GM12878 (cell line): ENCODE measurements around the gene ARL6IP5. TPM values are rescaled to one million over a fixed set of nuclear protein-coding genes. Genes with fewer than 3 reads are reported as not detected.

Experiments
- BRCA1 ChIP-seq: IDR thresholded peaks from 2 replicates; pipeline ENCODE4 v1.6.1; 2011; ENCODE audit warnings: low read depth, low read length, improper control_type of control experiment
- ETV6 ChIP-seq, 2 experiments: fragments of 450-650 bp in 1 of 2; IDR thresholded peaks in 1 of 2; conservative IDR thresholded peaks in 1 of 2; 2 replicates each; pipeline ENCODE4 v1.6.1; 2014; ENCODE audit warnings: antibody characterized with exemption in 1 of 2, borderline replicate concordance in 1 of 2, low read depth in 1 of 2, mild to moderate bottlenecking in 1 of 2, moderate library complexity in 1 of 2
- IRF4 ChIP-seq: IDR thresholded peaks from 2 replicates; pipeline ENCODE4 v1.6.1; 2011; ENCODE audit warnings: low read depth, low read length
- KAT2A ChIP-seq: conservative IDR thresholded peaks from 2 replicates; pipeline ENCODE4 v1.6.1; 2011; ENCODE audit warnings: low read depth, low read length; ENCODE audit not compliant: control insufficient read depth
- MYC ChIP-seq: IDR thresholded peaks from 2 replicates; pipeline ENCODE4 v1.6.1; 2011; ENCODE audit warnings: mild to moderate bottlenecking, low read length, moderate library complexity, inconsistent platforms; ENCODE audit not compliant: insufficient read depth, insufficient replicate concordance, insufficient read length, severe bottlenecking
- RFX5 ChIP-seq: IDR thresholded peaks from 2 replicates; pipeline ENCODE4 v1.6.1; 2011; ENCODE audit warnings: low read depth, low read length, improper control_type of control experiment
- SIX5 ChIP-seq: IDR thresholded peaks from 2 replicates; pipeline ENCODE4 v1.6.1; 2011; ENCODE audit warnings: mild to moderate bottlenecking, low read depth, low read length, moderate library complexity; ENCODE audit not compliant: severe bottlenecking
- SREBF2 ChIP-seq: IDR thresholded peaks from 2 replicates; pipeline ENCODE4 v1.6.1; 2012; ENCODE audit warnings: mild to moderate bottlenecking, low read length
- TCF12 ChIP-seq: IDR thresholded peaks from 2 replicates; pipeline ENCODE4 v1.6.1; 2011; ENCODE audit warnings: low read depth, mild to moderate bottlenecking, low read length
- TCF3 ChIP-seq: IDR thresholded peaks from 2 replicates; pipeline ENCODE4 v1.6.1; 2012; ENCODE audit warnings: low read depth, mild to moderate bottlenecking, low read length, borderline replicate concordance; ENCODE audit not compliant: insufficient read depth
- polyA plus RNA-seq, 11 experiments: library from polyadenylated mRNA; depleted of rRNA in 4 of 11; unstranded in 6 of 11; stranded (reverse) in 5 of 11; fragments of >200 nt; fragmentation: Nextera tagmentation in 4 of 11; fragmentation: Illumina TruSeq in 1 of 11; extraction: Ambion mirVana in 4 of 11; extraction: Trizol in 1 of 11; gene quantifications; 1 replicate in 1 of 11; 2 replicates in 10 of 11; pipeline versions ENCODE4 v1.2.1 to v1.2.3, GENCODE V29; 2011 to 2016; ENCODE audit warnings: inconsistent platforms in 2 of 11, missing spikeins in 2 of 11, low read depth in 1 of 11
- total RNA-seq, 4 experiments: library from RNA; depleted of rRNA in 3 of 4; stranded (reverse); fragments of >200 nt in 3 of 4; fragmentation: Illumina TruSeq in 1 of 4; extraction: Trizol in 1 of 4; gene quantifications; 2 replicates each; pipeline versions ENCODE4 v1.2.1 to v1.2.3, GENCODE V29; 2013 to 2021
- TF ChIP-seq, protein P1 (sequence below): fragments of 450-650 bp; formaldehyde crosslinking; IDR thresholded peaks from 2 replicates; pipeline ENCODE4 v1.4.0; 2022; ENCODE audit warnings: mild to moderate bottlenecking, moderate library complexity
- TF ChIP-seq, protein P2 (sequence below): fragments of 450-650 bp; formaldehyde crosslinking; IDR thresholded peaks from 2 replicates; pipeline ENCODE4 v1.4.0; 2020; ENCODE audit warnings: mild to moderate bottlenecking, moderate library complexity
- TF ChIP-seq, protein P3 (sequence below): IDR thresholded peaks from 2 replicates; pipeline ENCODE4 v1.6.1; 2012; ENCODE audit warnings: low read length, inconsistent platforms
- TF ChIP-seq, protein P4 (sequence below): IDR thresholded peaks from 2 replicates; pipeline ENCODE4 v1.6.1; 2012; ENCODE audit warnings: low read depth, low read length, improper control_type of control experiment
- TF ChIP-seq, protein P5 (sequence below): fragments of 450-650 bp; IDR thresholded peaks from 2 replicates; pipeline ENCODE4 v1.6.1; 2017; ENCODE audit warnings: mild to moderate bottlenecking, low read depth, inconsistent platforms; ENCODE audit not compliant: poor library complexity, severe bottlenecking
- TF ChIP-seq, protein P6 (sequence below): fragments of 450-650 bp; IDR thresholded peaks from 2 replicates; pipeline ENCODE4 v1.6.1; 2016; ENCODE audit warnings: mild to moderate bottlenecking

The ARL6IP5 gene
- total and polyA plus RNA-seq, 10 of the 15 experiments (the other 5 are each of a cell fraction or from before 2014, with no cell fraction given): 78.2 to 310 (median 148) TPM

DNA sequence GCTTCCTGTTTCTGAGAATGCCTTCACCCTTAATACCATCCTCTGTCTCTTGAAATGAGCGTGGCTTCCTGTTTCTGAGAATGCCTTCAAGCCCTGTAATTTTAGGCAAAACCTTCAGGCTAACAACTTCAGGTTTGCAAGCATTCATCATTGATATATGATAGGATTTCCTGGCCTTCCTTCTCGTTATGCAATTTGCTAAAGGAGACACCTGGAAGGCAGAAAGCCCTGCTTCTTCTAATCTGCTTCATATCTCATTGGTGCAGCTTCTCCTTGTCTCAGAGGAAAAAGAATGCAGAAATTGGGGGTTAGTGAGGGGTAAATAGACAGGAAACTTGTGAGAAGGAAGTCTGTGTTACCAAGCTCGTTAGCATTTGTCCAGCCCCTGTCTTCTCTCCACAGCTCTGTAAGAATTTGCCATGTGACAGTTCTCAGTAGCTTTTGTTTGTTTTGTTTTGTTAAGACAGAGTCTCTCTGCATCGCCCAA lies 7.3 kb downstream of the ARL6IP5 start (continued):
- TF ChIP-seq, protein P1, sequence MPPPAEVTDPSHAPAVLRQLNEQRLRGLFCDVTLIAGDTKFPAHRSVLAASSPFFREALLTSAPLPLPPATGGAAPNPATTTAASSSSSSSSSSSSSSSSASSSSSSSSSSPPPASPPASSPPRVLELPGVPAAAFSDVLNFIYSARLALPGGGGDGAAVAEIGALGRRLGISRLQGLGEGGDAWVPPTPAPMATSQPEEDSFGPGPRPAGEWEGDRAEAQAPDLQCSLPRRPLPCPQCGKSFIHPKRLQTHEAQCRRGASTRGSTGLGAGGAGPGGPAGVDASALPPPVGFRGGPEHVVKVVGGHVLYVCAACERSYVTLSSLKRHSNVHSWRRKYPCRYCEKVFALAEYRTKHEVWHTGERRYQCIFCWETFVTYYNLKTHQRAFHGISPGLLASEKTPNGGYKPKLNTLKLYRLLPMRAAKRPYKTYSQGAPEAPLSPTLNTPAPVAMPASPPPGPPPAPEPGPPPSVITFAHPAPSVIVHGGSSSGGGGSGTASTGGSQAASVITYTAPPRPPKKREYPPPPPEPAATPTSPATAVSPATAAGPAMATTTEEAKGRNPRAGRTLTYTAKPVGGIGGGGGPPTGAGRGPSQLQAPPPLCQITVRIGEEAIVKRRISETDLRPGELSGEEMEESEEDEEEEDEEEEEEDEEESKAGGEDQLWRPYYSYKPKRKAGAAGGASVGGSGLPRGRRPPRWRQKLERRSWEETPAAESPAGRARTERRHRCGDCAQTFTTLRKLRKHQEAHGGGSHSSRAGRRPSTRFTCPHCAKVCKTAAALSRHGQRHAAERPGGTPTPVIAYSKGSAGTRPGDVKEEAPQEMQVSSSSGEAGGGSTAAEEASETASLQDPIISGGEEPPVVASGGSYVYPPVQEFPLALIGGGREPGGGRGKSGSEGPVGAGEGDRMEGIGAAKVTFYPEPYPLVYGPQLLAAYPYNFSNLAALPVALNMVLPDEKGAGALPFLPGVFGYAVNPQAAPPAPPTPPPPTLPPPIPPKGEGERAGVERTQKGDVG (CRISPR knock-in tag): no peak
- TF ChIP-seq, protein P2, sequence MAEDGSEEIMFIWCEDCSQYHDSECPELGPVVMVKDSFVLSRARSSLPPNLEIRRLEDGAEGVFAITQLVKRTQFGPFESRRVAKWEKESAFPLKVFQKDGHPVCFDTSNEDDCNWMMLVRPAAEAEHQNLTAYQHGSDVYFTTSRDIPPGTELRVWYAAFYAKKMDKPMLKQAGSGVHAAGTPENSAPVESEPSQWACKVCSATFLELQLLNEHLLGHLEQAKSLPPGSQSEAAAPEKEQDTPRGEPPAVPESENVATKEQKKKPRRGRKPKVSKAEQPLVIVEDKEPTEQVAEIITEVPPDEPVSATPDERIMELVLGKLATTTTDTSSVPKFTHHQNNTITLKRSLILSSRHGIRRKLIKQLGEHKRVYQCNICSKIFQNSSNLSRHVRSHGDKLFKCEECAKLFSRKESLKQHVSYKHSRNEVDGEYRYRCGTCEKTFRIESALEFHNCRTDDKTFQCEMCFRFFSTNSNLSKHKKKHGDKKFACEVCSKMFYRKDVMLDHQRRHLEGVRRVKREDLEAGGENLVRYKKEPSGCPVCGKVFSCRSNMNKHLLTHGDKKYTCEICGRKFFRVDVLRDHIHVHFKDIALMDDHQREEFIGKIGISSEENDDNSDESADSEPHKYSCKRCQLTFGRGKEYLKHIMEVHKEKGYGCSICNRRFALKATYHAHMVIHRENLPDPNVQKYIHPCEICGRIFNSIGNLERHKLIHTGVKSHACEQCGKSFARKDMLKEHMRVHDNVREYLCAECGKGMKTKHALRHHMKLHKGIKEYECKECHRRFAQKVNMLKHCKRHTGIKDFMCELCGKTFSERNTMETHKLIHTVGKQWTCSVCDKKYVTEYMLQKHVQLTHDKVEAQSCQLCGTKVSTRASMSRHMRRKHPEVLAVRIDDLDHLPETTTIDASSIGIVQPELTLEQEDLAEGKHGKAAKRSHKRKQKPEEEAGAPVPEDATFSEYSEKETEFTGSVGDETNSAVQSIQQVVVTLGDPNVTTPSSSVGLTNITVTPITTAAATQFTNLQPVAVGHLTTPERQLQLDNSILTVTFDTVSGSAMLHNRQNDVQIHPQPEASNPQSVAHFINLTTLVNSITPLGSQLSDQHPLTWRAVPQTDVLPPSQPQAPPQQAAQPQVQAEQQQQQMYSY: no peak
- TF ChIP-seq, protein P3, sequence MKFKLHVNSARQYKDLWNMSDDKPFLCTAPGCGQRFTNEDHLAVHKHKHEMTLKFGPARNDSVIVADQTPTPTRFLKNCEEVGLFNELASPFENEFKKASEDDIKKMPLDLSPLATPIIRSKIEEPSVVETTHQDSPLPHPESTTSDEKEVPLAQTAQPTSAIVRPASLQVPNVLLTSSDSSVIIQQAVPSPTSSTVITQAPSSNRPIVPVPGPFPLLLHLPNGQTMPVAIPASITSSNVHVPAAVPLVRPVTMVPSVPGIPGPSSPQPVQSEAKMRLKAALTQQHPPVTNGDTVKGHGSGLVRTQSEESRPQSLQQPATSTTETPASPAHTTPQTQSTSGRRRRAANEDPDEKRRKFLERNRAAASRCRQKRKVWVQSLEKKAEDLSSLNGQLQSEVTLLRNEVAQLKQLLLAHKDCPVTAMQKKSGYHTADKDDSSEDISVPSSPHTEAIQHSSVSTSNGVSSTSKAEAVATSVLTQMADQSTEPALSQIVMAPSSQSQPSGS: 0 out of 2 replicates have a peak, but pooled peaks have one; percentile 62
- no peak for TF ChIP-seq TCF12
- TF ChIP-seq, protein P4, sequence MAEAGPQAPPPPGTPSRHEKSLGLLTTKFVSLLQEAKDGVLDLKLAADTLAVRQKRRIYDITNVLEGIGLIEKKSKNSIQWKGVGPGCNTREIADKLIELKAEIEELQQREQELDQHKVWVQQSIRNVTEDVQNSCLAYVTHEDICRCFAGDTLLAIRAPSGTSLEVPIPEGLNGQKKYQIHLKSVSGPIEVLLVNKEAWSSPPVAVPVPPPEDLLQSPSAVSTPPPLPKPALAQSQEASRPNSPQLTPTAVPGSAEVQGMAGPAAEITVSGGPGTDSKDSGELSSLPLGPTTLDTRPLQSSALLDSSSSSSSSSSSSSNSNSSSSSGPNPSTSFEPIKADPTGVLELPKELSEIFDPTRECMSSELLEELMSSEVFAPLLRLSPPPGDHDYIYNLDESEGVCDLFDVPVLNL: no peak
- TF ChIP-seq, protein P5, sequence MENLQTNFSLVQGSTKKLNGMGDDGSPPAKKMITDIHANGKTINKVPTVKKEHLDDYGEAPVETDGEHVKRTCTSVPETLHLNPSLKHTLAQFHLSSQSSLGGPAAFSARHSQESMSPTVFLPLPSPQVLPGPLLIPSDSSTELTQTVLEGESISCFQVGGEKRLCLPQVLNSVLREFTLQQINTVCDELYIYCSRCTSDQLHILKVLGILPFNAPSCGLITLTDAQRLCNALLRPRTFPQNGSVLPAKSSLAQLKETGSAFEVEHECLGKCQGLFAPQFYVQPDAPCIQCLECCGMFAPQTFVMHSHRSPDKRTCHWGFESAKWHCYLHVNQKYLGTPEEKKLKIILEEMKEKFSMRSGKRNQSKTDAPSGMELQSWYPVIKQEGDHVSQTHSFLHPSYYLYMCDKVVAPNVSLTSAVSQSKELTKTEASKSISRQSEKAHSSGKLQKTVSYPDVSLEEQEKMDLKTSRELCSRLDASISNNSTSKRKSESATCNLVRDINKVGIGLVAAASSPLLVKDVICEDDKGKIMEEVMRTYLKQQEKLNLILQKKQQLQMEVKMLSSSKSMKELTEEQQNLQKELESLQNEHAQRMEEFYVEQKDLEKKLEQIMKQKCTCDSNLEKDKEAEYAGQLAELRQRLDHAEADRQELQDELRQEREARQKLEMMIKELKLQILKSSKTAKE: peak; percentile 35
- peak; percentile 82; the same call in 1 of the 2 replicates for TF ChIP-seq IRF4
- TF ChIP-seq RFX5: no peak
- TF ChIP-seq ETV6 (conservative IDR thresholded peaks at IDR 0.05 in 1 of 2, IDR thresholded peaks at IDR 0.05 in 1 of 2; ENCODE audit: borderline replicate concordance in 1 of 2, low read depth in 1 of 2): peak in 1 of 2 experiments; percentile 93; a peak in 2 of 4 replicates
- TF ChIP-seq MYC: no peak
- no peak for TF ChIP-seq SIX5
- TF ChIP-seq, protein P6, sequence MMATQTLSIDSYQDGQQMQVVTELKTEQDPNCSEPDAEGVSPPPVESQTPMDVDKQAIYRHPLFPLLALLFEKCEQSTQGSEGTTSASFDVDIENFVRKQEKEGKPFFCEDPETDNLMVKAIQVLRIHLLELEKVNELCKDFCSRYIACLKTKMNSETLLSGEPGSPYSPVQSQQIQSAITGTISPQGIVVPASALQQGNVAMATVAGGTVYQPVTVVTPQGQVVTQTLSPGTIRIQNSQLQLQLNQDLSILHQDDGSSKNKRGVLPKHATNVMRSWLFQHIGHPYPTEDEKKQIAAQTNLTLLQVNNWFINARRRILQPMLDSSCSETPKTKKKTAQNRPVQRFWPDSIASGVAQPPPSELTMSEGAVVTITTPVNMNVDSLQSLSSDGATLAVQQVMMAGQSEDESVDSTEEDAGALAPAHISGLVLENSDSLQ: no peak
- no peak for TF ChIP-seq KAT2A
- TF ChIP-seq BRCA1: no peak
- TF ChIP-seq SREBF2: no peak
- no peak for TF ChIP-seq TCF3
